ENCODE measurements around the gene NEUROD1.
A peak's percentile ranks its signal among the peaks of the same experiment; 100 is the strongest.
"Not testable (repeated sequence)": the region's sequence is repeated elsewhere in the genome, so short reads cannot be mapped to it uniquely, and the experiment has no call there.

NEUROD1 gene

GRCh38 chr2:181680055-181680936 lies at the start of gene NEUROD1:
Gene NEUROD1, minus strand, starts transcription at chr2:181680517. Its CDS starts 1,657 bp downstream, at chr2:181678860.
- peak; percentile 41 for DNase-seq

GRCh38 chr2:181725476-181725875 lies 45.2 kb upstream of the NEUROD1 start:
- no peak for DNase-seq

- no peak for DNase-seq
Observed at GRCh38 chr2:181724662-181725061, 44.3 kb upstream of the NEUROD1 start.

- no peak for DNase-seq
Observed at GRCh38 chr2:181723731-181724130, 43.4 kb upstream of the NEUROD1 start.

GRCh38 chr2:181715033-181715630 lies 34.8 kb upstream of the NEUROD1 start:
- peak; percentile 57 for DNase-seq

- DNase-seq, result not testable (repeated sequence)
Observed at GRCh38 chr2:181711051-181711450, 30.7 kb upstream of the NEUROD1 start.

- DNase-seq, result not testable (repeated sequence)
Observed at GRCh38 chr2:181702519-181702918, 22.2 kb upstream of the NEUROD1 start.

- DNase-seq, result no peak
Observed at GRCh38 chr2:181698223-181698622, 17.9 kb upstream of the NEUROD1 start.

- no peak for DNase-seq
Observed at GRCh38 chr2:181697571-181697970, 17.3 kb upstream of the NEUROD1 start.

GRCh38 chr2:181697126-181697525 lies 16.8 kb upstream of the NEUROD1 start:
- DNase-seq, result no peak

- DNase-seq, result no peak
Observed at GRCh38 chr2:181694271-181694670, 14.0 kb upstream of the NEUROD1 start.

GRCh38 chr2:181690860-181691259 lies 10.5 kb upstream of the NEUROD1 start:
- DNase-seq, result no peak

GRCh38 chr2:181686576-181687185 lies 6.4 kb upstream of the NEUROD1 start:
- DNase-seq, result no peak

- DNase-seq, result no peak
Observed at GRCh38 chr2:181685150-181685688, 4.9 kb upstream of the NEUROD1 start.

GRCh38 chr2:181684454-181685149 lies 4.3 kb upstream of the NEUROD1 start:
- no peak for DNase-seq

- DNase-seq, result no peak
Observed at GRCh38 chr2:181683518-181684453, 3.5 kb upstream of the NEUROD1 start.

- no peak for DNase-seq
Observed at GRCh38 chr2:181682795-181683517, 2.6 kb upstream of the NEUROD1 start.

- DNase-seq, result no peak
Observed at GRCh38 chr2:181682026-181682789, 1.9 kb upstream of the NEUROD1 start.

GRCh38 chr2:181680937-181681811 lies 857 bp upstream of the NEUROD1 start:
- DNase-seq, result no peak
